ENCODE measurements around the gene RYR3.

Gene RYR3

DNA sequence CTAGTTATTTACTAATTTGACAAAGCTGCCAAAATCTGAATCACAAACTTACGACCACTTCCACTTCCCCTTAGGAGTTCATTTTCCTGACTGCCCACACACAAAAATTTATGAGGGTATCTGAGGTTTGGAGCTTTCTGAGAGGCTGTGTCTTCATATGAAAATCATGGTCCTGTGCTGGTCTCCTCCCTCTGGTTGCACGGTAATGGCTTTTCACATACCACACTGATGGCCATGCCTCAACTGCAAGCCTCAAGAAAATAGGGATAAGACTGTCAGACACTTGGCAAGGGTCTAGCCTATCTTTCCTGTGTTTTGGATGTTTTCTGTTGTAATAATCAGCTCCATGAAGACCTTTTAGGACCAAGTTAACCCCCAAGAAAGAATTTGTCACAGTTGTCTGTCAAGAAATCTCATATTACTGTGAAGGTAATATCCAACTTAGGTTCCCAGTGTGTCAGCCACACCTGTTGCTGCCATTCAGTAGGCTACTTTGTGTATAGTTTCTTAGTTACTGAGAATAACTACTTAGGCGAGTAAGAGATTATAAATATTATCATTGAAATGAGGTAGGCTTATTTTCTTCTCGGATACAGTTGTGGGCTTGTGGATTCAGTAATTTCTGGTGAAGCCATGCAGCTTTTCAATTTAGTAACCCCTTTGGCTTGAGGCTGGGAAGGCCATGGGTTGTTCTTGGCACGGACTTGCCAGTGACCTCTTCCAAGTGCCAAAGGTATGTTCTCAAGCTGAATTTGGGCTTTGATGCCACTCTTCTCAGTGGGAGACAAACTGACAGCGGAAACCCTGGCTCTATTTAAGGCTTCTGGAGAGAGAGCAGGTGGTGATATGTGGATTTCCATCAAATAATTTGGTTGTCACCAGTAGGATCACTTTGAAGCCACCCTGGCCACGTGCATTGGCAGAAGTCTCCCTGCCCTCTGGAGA, 101.1 kb downstream of the RYR3 start:
- no peak for ATAC-seq
- TF ChIP-seq CSRNP3 (CRISPR knock-in tag; IDR thresholded peaks at IDR 0.05) (no peak), ZNF8 (CRISPR knock-in tag; IDR thresholded peaks at IDR 0.05) (no peak), ZNF70 (CRISPR knock-in tag; IDR thresholded peaks at IDR 0.05) (no peak), SNAI2 (CRISPR knock-in tag; IDR thresholded peaks at IDR 0.05) (no peak), ZNF565 (CRISPR knock-in tag; conservative IDR thresholded peaks at IDR 0.05; ENCODE audit: low read depth) (no peak), GLIS3 (CRISPR knock-in tag; IDR thresholded peaks at IDR 0.05) (no peak), CSDC2 (CRISPR knock-in tag; IDR thresholded peaks at IDR 0.05) (no peak), ESRRG (CRISPR knock-in tag; IDR thresholded peaks at IDR 0.05) (no peak), TOX (CRISPR knock-in tag; IDR thresholded peaks at IDR 0.05; ENCODE audit: borderline replicate concordance) (no peak), POU6F1 (CRISPR knock-in tag; IDR thresholded peaks at IDR 0.05; ENCODE audit: borderline replicate concordance, low read depth) (no peak), BACH2 (CRISPR knock-in tag; IDR thresholded peaks at IDR 0.05; ENCODE audit: borderline replicate concordance) (no peak), RARB (CRISPR knock-in tag; IDR thresholded peaks at IDR 0.05) (no peak), TCF4 (CRISPR knock-in tag; IDR thresholded peaks at IDR 0.05; ENCODE audit: borderline replicate concordance) (no peak), ZFP3 (CRISPR knock-in tag; IDR thresholded peaks at IDR 0.05) (no peak), ZC3H10 (CRISPR knock-in tag; IDR thresholded peaks at IDR 0.05) (no peak), ARNTL (CRISPR knock-in tag; IDR thresholded peaks at IDR 0.05; ENCODE audit: borderline replicate concordance, low read depth) (no peak), ISL1 (CRISPR knock-in tag; IDR thresholded peaks at IDR 0.05) (no peak), OSR1 (CRISPR knock-in tag; IDR thresholded peaks at IDR 0.05) (no peak)
- TF ChIP-seq, protein P1, sequence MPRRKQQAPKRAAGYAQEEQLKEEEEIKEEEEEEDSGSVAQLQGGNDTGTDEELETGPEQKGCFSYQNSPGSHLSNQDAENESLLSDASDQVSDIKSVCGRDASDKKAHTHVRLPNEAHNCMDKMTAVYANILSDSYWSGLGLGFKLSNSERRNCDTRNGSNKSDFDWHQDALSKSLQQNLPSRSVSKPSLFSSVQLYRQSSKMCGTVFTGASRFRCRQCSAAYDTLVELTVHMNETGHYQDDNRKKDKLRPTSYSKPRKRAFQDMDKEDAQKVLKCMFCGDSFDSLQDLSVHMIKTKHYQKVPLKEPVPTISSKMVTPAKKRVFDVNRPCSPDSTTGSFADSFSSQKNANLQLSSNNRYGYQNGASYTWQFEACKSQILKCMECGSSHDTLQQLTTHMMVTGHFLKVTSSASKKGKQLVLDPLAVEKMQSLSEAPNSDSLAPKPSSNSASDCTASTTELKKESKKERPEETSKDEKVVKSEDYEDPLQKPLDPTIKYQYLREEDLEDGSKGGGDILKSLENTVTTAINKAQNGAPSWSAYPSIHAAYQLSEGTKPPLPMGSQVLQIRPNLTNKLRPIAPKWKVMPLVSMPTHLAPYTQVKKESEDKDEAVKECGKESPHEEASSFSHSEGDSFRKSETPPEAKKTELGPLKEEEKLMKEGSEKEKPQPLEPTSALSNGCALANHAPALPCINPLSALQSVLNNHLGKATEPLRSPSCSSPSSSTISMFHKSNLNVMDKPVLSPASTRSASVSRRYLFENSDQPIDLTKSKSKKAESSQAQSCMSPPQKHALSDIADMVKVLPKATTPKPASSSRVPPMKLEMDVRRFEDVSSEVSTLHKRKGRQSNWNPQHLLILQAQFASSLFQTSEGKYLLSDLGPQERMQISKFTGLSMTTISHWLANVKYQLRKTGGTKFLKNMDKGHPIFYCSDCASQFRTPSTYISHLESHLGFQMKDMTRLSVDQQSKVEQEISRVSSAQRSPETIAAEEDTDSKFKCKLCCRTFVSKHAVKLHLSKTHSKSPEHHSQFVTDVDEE (CRISPR knock-in tag; IDR thresholded peaks at IDR 0.05), result no peak

DNA sequence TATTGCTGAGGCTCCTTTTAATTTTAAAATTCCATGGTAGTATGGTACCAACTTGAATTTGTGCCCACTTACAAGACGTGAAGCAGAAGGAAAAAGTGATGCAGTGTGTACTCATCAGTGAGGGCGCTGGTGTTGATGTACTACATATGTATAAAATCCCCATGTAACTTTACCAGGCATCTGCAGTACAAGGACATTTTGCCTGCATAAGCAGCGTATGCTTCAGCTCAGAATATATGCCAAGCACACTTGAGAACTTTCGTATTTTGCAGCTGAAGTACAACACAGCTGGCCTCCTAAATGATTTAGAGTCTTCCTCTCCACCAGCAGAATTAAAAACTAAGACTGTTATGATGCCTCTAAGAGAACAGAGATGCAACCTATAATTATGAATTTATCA, 108.9 kb downstream of the RYR3 start:
- no peak for ATAC-seq
- no peak for TF ChIP-seq TOX (CRISPR knock-in tag; IDR thresholded peaks at IDR 0.05; ENCODE audit: borderline replicate concordance)
- no peak for TF ChIP-seq OSR1 (CRISPR knock-in tag; IDR thresholded peaks at IDR 0.05)
- no peak for TF ChIP-seq CSRNP3 (CRISPR knock-in tag; IDR thresholded peaks at IDR 0.05)
- TF ChIP-seq GLIS3 (CRISPR knock-in tag; IDR thresholded peaks at IDR 0.05), result no peak
- no peak for TF ChIP-seq TCF4 (CRISPR knock-in tag; IDR thresholded peaks at IDR 0.05; ENCODE audit: borderline replicate concordance)
- TF ChIP-seq, protein P1 (CRISPR knock-in tag; IDR thresholded peaks at IDR 0.05), result no peak
- TF ChIP-seq CSDC2 (CRISPR knock-in tag; IDR thresholded peaks at IDR 0.05), result no peak
- no peak for TF ChIP-seq ZNF565 (CRISPR knock-in tag; conservative IDR thresholded peaks at IDR 0.05; ENCODE audit: low read depth)
- TF ChIP-seq ZFP3 (CRISPR knock-in tag; IDR thresholded peaks at IDR 0.05), result no peak
- TF ChIP-seq ZC3H10 (CRISPR knock-in tag; IDR thresholded peaks at IDR 0.05), result no peak
- TF ChIP-seq ARNTL (CRISPR knock-in tag; IDR thresholded peaks at IDR 0.05; ENCODE audit: borderline replicate concordance, low read depth), result no peak
- TF ChIP-seq BACH2 (CRISPR knock-in tag; IDR thresholded peaks at IDR 0.05; ENCODE audit: borderline replicate concordance), result no peak
